C4-2B (cell line): ENCODE measurements around the gene CBY1.
"Not testable (repeated sequence)": the region's sequence is repeated elsewhere in the genome, so short reads cannot be mapped to it uniquely, and the experiment has no call there.

Source experiments
- H3K27ac ChIP-seq: fragments of 450-650 bp; 2 replicates; pipeline ENCODE4 v1.5.1; 2017
- ZFX ChIP-seq: fragments of 450-650 bp; IDR thresholded peaks from 2 replicates; pipeline ENCODE4 v1.6.1; 2017
- TF ChIP-seq, protein P1 (sequence below): fragments of 450-650 bp; conservative IDR thresholded peaks from 2 replicates; pipeline ENCODE4 v1.5.1; 2017; ENCODE audit warnings: mild to moderate bottlenecking

The CBY1 gene

DNA sequence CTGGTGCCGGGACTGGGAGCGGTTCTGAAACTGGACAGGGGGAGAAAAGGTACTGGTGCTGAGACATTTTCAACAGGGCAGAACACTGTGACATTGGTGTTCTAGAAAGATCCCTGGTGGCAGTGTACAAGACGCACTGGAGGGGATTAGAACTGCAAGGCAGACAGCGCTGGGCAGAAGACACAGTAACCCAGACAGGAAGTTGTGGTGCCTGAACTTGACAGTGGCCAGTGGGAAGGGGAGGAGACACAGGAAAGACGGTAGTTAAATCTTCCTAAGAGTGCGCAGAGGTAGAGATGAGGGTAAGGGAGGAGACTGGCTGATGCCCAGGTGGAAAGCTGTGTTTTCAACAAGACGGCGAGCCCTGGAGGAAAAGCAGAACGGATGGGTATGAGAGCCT, 24.7 kb upstream of the CBY1 start:
- TF ChIP-seq, protein P1, sequence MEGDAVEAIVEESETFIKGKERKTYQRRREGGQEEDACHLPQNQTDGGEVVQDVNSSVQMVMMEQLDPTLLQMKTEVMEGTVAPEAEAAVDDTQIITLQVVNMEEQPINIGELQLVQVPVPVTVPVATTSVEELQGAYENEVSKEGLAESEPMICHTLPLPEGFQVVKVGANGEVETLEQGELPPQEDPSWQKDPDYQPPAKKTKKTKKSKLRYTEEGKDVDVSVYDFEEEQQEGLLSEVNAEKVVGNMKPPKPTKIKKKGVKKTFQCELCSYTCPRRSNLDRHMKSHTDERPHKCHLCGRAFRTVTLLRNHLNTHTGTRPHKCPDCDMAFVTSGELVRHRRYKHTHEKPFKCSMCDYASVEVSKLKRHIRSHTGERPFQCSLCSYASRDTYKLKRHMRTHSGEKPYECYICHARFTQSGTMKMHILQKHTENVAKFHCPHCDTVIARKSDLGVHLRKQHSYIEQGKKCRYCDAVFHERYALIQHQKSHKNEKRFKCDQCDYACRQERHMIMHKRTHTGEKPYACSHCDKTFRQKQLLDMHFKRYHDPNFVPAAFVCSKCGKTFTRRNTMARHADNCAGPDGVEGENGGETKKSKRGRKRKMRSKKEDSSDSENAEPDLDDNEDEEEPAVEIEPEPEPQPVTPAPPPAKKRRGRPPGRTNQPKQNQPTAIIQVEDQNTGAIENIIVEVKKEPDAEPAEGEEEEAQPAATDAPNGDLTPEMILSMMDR, result no peak
- no peak for TF ChIP-seq ZFX
- H3K27ac ChIP-seq, result no peak overlapping the region

DNA sequence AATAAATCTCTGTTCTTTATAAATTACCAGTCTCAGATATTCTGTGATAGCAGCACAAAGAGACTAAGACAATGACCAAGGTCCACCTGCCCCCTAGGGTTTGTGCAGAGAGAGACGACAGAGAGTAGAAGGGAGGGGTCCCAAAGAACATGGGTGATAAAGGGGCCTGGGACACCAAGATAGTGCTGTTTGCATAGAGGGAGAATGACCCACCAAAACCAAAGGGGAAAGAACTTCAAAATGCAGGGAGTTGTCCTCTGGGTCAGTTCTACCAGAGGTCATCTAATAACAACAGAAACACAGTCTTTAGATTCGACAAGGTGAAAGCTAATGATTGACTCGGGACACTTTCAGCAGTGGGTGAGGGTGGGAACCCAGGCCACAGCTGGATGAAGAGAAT, 23.9 kb upstream of the CBY1 start:
- H3K27ac ChIP-seq, result no peak overlapping the region
- TF ChIP-seq, protein P1, result no peak
- TF ChIP-seq ZFX, result no peak

DNA sequence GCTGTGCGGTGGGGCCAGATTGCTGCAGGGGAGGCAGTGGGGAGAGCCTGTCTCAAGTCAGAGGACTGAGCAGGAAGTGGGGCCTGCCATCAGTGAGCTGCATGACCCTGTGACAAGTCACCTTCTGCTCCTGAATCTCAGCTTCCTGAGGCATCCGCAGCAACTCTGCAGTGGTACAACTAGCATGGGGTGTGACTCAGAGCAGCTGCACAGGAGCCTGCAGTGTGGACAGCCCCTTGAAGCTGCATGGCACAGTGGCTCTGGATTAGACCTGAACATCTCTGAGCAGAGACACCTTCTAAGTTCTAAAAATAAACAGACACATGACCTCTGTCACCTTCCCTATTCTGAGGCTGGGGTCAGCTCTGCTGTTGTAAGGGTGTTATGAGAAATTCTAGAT, 18.2 kb upstream of the CBY1 start:
- TF ChIP-seq, protein P1, result no peak
- TF ChIP-seq ZFX, result no peak
- H3K27ac ChIP-seq, result no peak overlapping the region

DNA sequence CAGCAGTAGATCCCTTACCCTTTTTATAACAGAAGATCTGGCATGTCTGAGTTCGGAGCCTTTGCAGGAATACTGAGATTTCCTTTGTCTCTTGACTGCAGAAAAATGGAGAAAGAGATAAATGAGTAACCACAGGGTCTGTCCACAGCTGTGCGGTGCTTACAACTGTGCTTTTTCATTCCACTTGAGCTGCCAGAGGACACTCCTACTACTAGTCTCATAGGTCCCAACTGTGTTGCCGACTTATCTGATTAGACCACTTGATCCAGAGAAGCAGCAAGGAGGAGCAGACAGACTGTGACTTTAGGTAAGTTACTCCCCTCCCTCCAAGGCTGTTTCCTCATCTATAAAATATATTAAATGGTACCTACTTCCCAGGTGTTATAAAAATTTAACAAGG, 17.7 kb upstream of the CBY1 start:
- H3K27ac ChIP-seq, result no peak overlapping the region
- TF ChIP-seq, protein P1, result no peak
- TF ChIP-seq ZFX, result no peak

DNA sequence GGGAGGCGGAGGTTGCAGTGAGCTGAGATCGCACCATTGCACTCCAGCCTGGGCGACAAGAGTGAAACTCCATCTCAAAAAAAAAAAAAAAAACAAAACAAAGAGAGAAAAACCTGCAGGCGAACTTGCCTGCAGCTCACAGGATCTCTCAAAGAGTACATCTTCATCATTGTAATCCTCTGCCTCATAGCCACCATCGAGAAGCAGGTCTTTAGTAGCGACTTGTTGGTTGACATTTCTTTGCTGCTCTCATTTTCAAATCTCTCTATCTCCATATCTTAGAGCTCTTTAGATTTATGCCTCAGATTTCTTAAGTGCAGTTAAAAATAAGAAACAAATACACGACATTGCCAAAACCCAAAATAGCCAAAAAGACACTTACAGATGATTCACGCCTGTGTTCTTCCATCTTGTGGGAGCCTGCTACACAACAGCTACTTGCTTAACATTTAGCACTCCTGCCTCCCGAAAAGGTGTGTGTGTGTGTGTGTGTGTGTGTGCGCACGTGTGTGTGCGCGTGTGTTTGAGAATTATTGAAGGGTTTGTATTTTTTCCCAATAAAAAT, 14.9 kb upstream of the CBY1 start:
- no peak overlapping the region for H3K27ac ChIP-seq
- TF ChIP-seq, protein P1, result no peak
- no peak for TF ChIP-seq ZFX

DNA sequence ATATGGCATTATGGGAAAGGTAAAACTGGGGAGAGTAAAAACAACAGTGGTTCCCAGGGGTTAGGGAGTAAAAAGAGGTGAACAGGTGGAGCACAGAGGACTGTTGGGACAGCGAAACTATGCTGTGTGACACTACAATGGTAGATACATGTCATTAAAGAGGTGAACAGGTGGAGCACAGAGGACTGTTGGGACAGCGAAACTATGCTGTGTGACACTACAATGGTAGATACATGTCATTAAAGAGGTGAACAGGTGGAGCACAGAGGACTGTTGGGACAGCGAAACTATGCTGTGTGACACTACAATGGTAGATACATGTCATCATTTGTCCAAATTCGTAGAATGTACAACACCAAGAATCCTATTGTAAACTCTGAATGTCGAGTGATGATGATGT, 12.2 kb upstream of the CBY1 start:
- H3K27ac ChIP-seq, result not testable (repeated sequence)

DNA sequence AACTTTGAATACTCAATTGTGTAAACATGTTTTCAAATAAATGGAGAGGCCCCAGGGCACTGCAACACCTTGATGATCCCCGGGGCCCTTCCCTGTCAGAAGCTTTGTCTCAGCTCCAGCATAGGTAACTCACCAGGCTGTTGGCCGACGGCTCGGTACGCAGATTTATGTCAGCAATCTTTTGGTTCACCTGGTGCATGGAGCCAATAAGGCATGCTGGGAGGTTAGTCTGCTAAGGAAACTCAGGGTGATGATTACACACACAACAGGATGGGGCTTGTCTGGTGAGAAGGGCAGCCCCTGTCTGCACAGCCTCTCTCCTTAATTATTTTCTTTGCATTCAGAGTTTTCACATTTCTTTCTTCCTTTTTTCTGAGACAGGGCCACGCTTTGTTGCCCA, 11.0 kb upstream of the CBY1 start:
- H3K27ac ChIP-seq, result no peak overlapping the region
- TF ChIP-seq ZFX, result no peak
- TF ChIP-seq, protein P1, result no peak

DNA sequence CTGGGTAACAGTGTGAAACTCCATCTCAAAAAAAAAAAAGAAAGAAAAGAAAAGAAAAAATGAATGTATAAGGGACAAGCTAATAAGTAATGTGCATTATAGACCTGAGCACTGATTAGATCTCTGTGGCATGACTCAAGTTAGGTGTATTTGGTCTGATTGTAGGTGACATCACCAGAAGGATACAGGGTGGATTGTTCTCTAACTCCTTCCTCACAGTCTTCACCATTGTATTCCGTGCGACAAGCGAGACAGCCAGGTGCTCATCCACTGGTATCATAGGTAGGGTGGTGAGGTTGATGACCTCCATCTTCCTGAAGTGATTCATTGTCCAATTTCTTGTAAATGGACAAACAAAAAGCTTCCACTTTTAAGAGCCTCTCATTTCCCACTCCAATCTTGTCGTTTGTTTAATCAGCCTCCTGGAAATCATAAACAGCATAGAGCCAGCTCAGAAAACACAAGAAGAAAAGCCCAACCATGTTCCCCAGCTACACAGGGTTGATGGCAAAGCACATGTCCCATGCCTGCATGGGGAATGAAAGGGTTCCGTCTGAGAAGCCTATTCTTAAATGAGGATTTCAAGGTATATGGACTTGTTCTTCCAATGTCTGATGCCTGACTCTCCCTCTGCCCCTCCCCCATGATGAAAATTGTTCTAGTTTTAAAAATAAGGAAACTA, 6.5 kb upstream of the CBY1 start:
- no peak overlapping the region for H3K27ac ChIP-seq

More for the DNA sequence above, 6.5 kb upstream of the CBY1 start:
- TF ChIP-seq ZFX, result no peak
